Stimulated activated CD4-positive, alpha-beta T cell treated with anti-CD3 and anti-CD28 coated beads, TNF-alpha, amount 100 ng/mL, for 24 hours (primary cell): Measurements from ENCODE around the gene CHRM4.

Experiments
- DNase-seq, 3 experiments: peaks; one replicate each; pipeline ENCODE4 v3.0.0-alpha.2; 2020; ENCODE audit warnings: low read depth in 3 of 3

Gene CHRM4

GRCh38 chr11:46347637-46348311 lies 43.8 kb downstream of the CHRM4 start:
- peak in 1 of 3 experiments; percentile 22 for DNase-seq

GRCh38 chr11:46346886-46347636 lies 44.5 kb downstream of the CHRM4 start, which contains the start of gene DGKZ:
TSS of gene DGKZ (plus strand) at chr11:46347463. CDS start at chr11:46347660, 197 bp downstream.
- peak; percentile 66 to 85 (median 83) for DNase-seq

GRCh38 chr11:46345881-46346484 lies 45.6 kb downstream of the CHRM4 start:
- DNase-seq = peak in 1 of 3 experiments; percentile 38

- DNase-seq = peak in 1 of 3 experiments; percentile 22
These were observed 46.4 kb downstream of the CHRM4 start for GRCh38 chr11:46345131-46345597.

GRCh38 chr11:46343520-46343919 lies 48.1 kb downstream of the CHRM4 start:
- no peak for DNase-seq

GRCh38 chr11:46342239-46342638 lies 49.3 kb downstream of the CHRM4 start:
- DNase-seq = no peak

- DNase-seq = no peak
These were observed 50.1 kb downstream of the CHRM4 start for GRCh38 chr11:46341454-46341853.

GRCh38 chr11:46339816-46340215 lies 51.8 kb downstream of the CHRM4 start:
- DNase-seq = no peak

- no peak for DNase-seq
These were observed 52.4 kb downstream of the CHRM4 start for GRCh38 chr11:46338988-46339666.

GRCh38 chr11:46338636-46338987 lies 53.0 kb downstream of the CHRM4 start:
- DNase-seq = no peak

- DNase-seq = no peak
These were observed 53.8 kb downstream of the CHRM4 start for GRCh38 chr11:46337626-46338345.

GRCh38 chr11:46336563-46337180 lies 54.9 kb downstream of the CHRM4 start:
- DNase-seq = no peak

- DNase-seq = no peak
These were observed 55.5 kb downstream of the CHRM4 start for GRCh38 chr11:46335890-46336562.

- DNase-seq = no peak
These were observed 56.3 kb downstream of the CHRM4 start for GRCh38 chr11:46335271-46335670.

GRCh38 chr11:46334211-46334610 lies 57.4 kb downstream of the CHRM4 start:
- DNase-seq = no peak
